Stimulated activated memory B cell treated with anti-CD40 and anti-IgM and Interleukin-4, amounts not matched to agents 10 μg/mL and 1 μg/mL and 100 μg/mL, for 72 hours (primary cell): ENCODE measurements around the gene FGF16.
"Not testable (repeated sequence)": the region's sequence is repeated elsewhere in the genome, so short reads cannot be mapped to it uniquely, and the experiment has no call there.

Experiments
- ATAC-seq: fragments of 150-1000 bp; cut with Tn5 transposase; 2 replicates; pipeline ENCODE4 v1.10.0; 2021
- H3K27ac Mint-ChIP-seq: one replicate; pipeline ENCODE4 v1.8.0; 2022; ENCODE audit warnings: mild to moderate bottlenecking, mixed read lengths
- H3K27me3 Mint-ChIP-seq: one replicate; pipeline ENCODE4 v1.8.0; 2022; ENCODE audit warnings: mixed read lengths
- H3K36me3 Mint-ChIP-seq: one replicate; pipeline ENCODE4 v1.8.0; 2022; ENCODE audit warnings: mixed read lengths
- H3K4me1 Mint-ChIP-seq: one replicate; pipeline ENCODE4 v1.8.0; 2022; ENCODE audit warnings: mixed read lengths
- H3K4me3 Mint-ChIP-seq: one replicate; pipeline ENCODE4 v1.8.0; 2022; ENCODE audit warnings: mild to moderate bottlenecking, moderate library complexity, mixed read lengths
- H3K9me3 Mint-ChIP-seq: one replicate; pipeline ENCODE4 v1.8.0; 2022; ENCODE audit warnings: mixed read lengths

Gene FGF16

GRCh38 chrX:77440330-77440729, 6.9 kb upstream of the FGF16 start:
- Mint-ChIP-seq H3K27me3 (peaks cover 3% of the 10 kb centered on the region), H3K9me3 (no peaks in the 10 kb centered on the region), H3K4me3 (no peak overlapping the region), H3K4me1 (no peaks in the 10 kb centered on the region), H3K27ac (no peak overlapping the region), H3K36me3 (no peaks in the 10 kb centered on the region)
- no peak for ATAC-seq

GRCh38 chrX:77441033-77441432, 6.2 kb upstream of the FGF16 start:
- Mint-ChIP-seq H3K4me1 (no peaks in the 10 kb centered on the region), H3K9me3 (no peaks in the 10 kb centered on the region), H3K36me3 (no peaks in the 10 kb centered on the region), H3K27ac (no peak overlapping the region), H3K27me3 (peaks cover 9% of the 10 kb centered on the region), H3K4me3 (no peak overlapping the region)
- no peak for ATAC-seq

GRCh38 chrX:77441479-77441878, 5.7 kb upstream of the FGF16 start:
- Mint-ChIP-seq H3K4me3 (no peak overlapping the region), H3K27me3 (peaks cover 14% of the 10 kb centered on the region), H3K36me3 (no peaks in the 10 kb centered on the region), H3K4me1 (peaks cover 2% of the 10 kb centered on the region), H3K9me3 (no peaks in the 10 kb centered on the region), H3K27ac (no peak overlapping the region)
- no peak for ATAC-seq

GRCh38 chrX:77442728-77443127, 4.5 kb upstream of the FGF16 start:
- Mint-ChIP-seq H3K27me3 (peaks cover 22% of the 10 kb centered on the region), H3K36me3 (no peaks in the 10 kb centered on the region), H3K9me3 (no peaks in the 10 kb centered on the region), H3K4me3 (no peak overlapping the region), H3K27ac (no peak overlapping the region), H3K4me1 (peaks cover 10% of the 10 kb centered on the region)
- ATAC-seq = no peak

- Mint-ChIP-seq H3K27ac (no peak overlapping the region), H3K27me3 (peaks cover 29% of the 10 kb centered on the region), H3K36me3 (no peaks in the 10 kb centered on the region), H3K4me3 (no peak overlapping the region), H3K4me1 (peaks cover 15% of the 10 kb centered on the region), H3K9me3 (no peaks in the 10 kb centered on the region)
- no peak for ATAC-seq
Measured at GRCh38 chrX:77444075-77444474, 3.1 kb upstream of the FGF16 start.

- H3K9me3 Mint-ChIP-seq = no peaks in the 10 kb centered on the region
- peaks cover 32% of the 10 kb centered on the region for H3K27me3 Mint-ChIP-seq
- peaks cover 15% of the 10 kb centered on the region for H3K4me1 Mint-ChIP-seq
- no peak for ATAC-seq
- H3K4me3 Mint-ChIP-seq = no peak overlapping the region
- no peak overlapping the region for H3K27ac Mint-ChIP-seq
- H3K36me3 Mint-ChIP-seq = no peaks in the 10 kb centered on the region
Measured at GRCh38 chrX:77444545-77444944, 2.6 kb upstream of the FGF16 start.

GRCh38 chrX:77446029-77446585, 1.1 kb upstream of the FGF16 start:
- H3K36me3 Mint-ChIP-seq = no peaks in the 10 kb centered on the region
- no peaks in the 10 kb centered on the region for H3K9me3 Mint-ChIP-seq
- no peak for ATAC-seq
- H3K4me3 Mint-ChIP-seq = peak overlapping the region; percentile 63
- peaks cover 15% of the 10 kb centered on the region for H3K4me1 Mint-ChIP-seq
- H3K27me3 Mint-ChIP-seq = peaks cover 32% of the 10 kb centered on the region
- H3K27ac Mint-ChIP-seq = no peak overlapping the region

GRCh38 chrX:77447653-77448569, 722 bp downstream of the FGF16 start:
- H3K4me3 Mint-ChIP-seq = no peak overlapping the region
- no peak for ATAC-seq
- H3K27me3 Mint-ChIP-seq = peaks cover 32% of the 10 kb centered on the region
- peaks cover 15% of the 10 kb centered on the region for H3K4me1 Mint-ChIP-seq
- no peak overlapping the region for H3K27ac Mint-ChIP-seq
- H3K36me3 Mint-ChIP-seq = no peaks in the 10 kb centered on the region
- no peaks in the 10 kb centered on the region for H3K9me3 Mint-ChIP-seq

- Mint-ChIP-seq H3K27ac (no peak overlapping the region), H3K9me3 (no peaks in the 10 kb centered on the region), H3K27me3 (peaks cover 28% of the 10 kb centered on the region), H3K4me3 (no peak overlapping the region), H3K4me1 (peaks cover 15% of the 10 kb centered on the region), H3K36me3 (no peaks in the 10 kb centered on the region)
- no peak for ATAC-seq
Measured at GRCh38 chrX:77450415-77450814, 3.2 kb downstream of the FGF16 start.

GRCh38 chrX:77450996-77451395, 3.8 kb downstream of the FGF16 start:
- H3K9me3 Mint-ChIP-seq = no peaks in the 10 kb centered on the region
- no peak overlapping the region for H3K4me3 Mint-ChIP-seq
- H3K27me3 Mint-ChIP-seq = peaks cover 22% of the 10 kb centered on the region
- no peak overlapping the region for H3K27ac Mint-ChIP-seq
- no peaks in the 10 kb centered on the region for H3K36me3 Mint-ChIP-seq
- no peak for ATAC-seq
- peaks cover 15% of the 10 kb centered on the region for H3K4me1 Mint-ChIP-seq

GRCh38 chrX:77453190-77453589, 6.0 kb downstream of the FGF16 start:
- Mint-ChIP-seq H3K36me3 (no peaks in the 10 kb centered on the region), H3K27me3 (peaks cover 9% of the 10 kb centered on the region), H3K4me3 (no peak overlapping the region), H3K9me3 (no peaks in the 10 kb centered on the region), H3K4me1 (peaks cover 5% of the 10 kb centered on the region), H3K27ac (no peak overlapping the region)
- no peak for ATAC-seq

- no peaks in the 10 kb centered on the region for H3K4me1 Mint-ChIP-seq
- H3K4me3 Mint-ChIP-seq = no peak overlapping the region
- H3K27ac Mint-ChIP-seq = no peak overlapping the region
- no peaks in the 10 kb centered on the region for H3K27me3 Mint-ChIP-seq
- no peaks in the 10 kb centered on the region for H3K36me3 Mint-ChIP-seq
- ATAC-seq = no peak
- no peaks in the 10 kb centered on the region for H3K9me3 Mint-ChIP-seq
Measured at GRCh38 chrX:77455437-77455836, 8.2 kb downstream of the FGF16 start.

- Mint-ChIP-seq H3K27me3 (no peaks in the 10 kb centered on the region), H3K36me3 (peaks cover 12% of the 10 kb centered on the region), H3K27ac (no peak overlapping the region), H3K4me3 (no peak overlapping the region), H3K4me1 (no peaks in the 10 kb centered on the region), H3K9me3 (peaks cover 14% of the 10 kb centered on the region)
- ATAC-seq = no peak
Measured at GRCh38 chrX:77484045-77484444, 36.9 kb downstream of the FGF16 start.

GRCh38 chrX:77493677-77494553, 46.7 kb downstream of the FGF16 start:
- Mint-ChIP-seq H3K4me3 (no peak overlapping the region), H3K9me3 (no peaks in the 10 kb centered on the region), H3K27ac (no peak overlapping the region), H3K36me3 (no peaks in the 10 kb centered on the region), H3K4me1 (no peaks in the 10 kb centered on the region), H3K27me3 (peaks cover 9% of the 10 kb centered on the region)
- no peak for ATAC-seq

- not testable (repeated sequence) for H3K9me3 Mint-ChIP-seq, H3K4me1 Mint-ChIP-seq, H3K27me3 Mint-ChIP-seq, ATAC-seq, H3K36me3 Mint-ChIP-seq, H3K4me3 Mint-ChIP-seq, H3K27ac Mint-ChIP-seq
Measured at GRCh38 chrX:77500164-77500563, 53.0 kb downstream of the FGF16 start.
